SIG-M5 (cell line): ENCODE results near the gene KLF6.
"Not testable (repeated sequence)": the region's sequence is repeated elsewhere in the genome, so short reads cannot be mapped to it uniquely, and the experiment has no call there.

Experiments used
- DNase-seq: peaks from one replicate; lab custom pipeline; 2025; lab: John Stamatoyannopoulos, UW

KLF6 gene

DNA sequence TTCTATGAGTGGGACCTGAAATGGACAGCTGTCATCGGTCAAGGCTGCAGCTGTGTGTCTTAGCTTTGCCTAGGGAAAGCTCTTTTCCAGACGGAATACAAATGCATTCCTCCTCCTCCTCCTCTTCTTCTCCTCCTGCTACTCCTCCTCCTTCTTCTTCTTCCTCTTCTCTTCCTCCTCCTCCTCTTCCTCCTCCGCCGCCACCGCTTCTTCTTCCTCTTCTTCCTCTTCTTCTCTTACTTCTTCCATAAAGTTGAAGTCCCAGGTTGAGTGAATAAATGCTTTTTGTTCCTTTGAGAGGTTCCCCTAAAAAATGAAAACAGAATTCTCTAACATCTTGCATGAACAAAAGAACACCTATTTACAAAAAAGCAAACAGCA is 28.7 kb downstream of the KLF6 start:
- no peak for DNase-seq

DNA sequence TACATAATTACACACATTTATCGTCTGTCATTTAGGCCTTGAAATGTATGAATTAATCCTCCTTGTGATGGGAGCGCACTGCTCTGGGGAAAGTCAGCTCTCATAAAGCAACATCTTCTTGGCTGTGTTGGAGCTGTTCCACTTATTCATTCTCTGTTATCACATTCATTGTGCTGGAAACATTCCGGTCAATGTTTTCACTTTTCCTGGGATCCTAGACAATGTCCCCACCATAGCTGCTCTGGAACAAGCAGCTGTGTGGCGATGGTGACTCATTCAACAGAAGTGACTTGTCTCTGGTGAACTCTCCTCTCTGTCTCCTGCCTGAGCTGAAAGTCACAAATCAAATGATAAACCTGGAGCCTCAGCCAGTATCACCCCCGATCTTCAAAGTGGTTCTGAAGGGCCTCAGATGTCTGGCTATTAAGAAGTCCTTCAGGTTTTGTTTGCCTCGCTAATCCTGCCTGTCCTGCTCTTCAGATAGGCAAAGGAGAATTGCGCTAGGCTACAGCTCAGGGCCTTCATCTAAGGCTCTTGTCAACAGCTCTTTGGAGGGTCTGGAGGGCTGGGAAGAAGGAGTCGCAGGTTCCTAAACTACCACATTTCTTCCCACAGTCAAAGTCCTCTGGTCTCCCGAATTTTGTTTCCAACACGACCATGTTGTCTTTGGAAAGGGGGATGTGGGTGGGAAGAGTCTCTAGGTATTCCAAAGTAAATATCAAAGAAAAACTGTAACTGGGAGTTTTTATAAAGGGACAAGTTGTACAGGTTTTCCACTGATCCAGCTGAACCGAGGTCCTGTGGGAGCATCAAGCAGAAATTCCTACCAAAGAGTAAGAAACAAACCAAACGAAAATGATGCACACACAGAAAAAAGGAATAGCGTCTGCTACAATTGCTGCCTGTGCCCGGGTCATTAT is 29.3 kb downstream of the KLF6 start:
- no peak for DNase-seq

DNA sequence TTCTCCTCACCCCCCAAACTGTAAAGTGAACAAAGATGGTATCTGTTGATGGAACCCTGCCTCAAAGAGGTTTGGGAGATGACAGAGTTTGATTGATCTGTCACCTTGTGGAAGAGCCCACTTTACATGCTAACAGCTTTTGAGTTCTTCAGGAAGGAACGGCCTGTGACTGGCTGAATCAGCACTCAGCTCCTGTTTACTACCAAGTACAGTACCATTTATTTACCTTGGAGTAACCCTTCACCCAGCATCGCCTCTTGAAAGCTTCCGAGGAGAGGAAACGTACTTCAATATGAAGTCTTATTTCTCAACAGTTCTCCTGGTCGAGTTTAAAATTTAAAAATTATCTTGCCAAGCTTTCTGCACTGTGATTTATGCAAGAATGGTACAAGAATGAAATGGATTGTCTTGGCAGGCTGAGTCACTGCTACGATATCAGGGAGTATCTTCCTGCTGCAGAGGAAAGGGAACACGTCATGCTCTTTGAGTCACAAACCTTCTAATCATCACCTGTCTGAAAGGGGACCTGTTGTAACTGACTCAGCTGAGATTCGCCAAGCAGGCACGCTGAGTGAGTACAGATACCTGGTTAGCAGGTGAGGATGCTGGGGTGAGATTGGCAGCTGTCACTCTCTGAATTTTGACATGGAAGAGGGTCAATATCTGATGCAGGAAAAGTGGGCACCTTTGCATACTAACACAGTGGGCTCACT is 30.1 kb downstream of the KLF6 start:
- no peak for DNase-seq

DNA sequence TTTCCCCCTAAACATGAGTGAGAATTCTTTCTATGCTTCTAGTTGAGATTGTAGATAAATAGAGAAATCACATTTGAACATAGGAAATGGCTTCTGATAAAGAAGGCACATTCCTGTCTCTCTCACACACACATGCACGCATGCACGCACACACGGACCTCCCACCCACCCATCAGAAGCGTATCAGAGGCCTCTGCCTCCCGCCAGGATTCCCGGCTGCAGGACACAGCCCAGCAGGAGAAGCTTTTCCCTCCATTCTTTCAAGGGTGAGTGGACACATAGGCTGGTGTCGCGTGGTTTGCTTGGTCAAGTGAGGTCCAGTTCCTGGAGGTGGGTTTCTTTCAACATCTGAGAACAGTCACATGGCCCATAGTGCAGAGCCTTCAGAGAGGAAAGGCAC is 34.2 kb downstream of the KLF6 start:
- DNase-seq = no peak

DNA sequence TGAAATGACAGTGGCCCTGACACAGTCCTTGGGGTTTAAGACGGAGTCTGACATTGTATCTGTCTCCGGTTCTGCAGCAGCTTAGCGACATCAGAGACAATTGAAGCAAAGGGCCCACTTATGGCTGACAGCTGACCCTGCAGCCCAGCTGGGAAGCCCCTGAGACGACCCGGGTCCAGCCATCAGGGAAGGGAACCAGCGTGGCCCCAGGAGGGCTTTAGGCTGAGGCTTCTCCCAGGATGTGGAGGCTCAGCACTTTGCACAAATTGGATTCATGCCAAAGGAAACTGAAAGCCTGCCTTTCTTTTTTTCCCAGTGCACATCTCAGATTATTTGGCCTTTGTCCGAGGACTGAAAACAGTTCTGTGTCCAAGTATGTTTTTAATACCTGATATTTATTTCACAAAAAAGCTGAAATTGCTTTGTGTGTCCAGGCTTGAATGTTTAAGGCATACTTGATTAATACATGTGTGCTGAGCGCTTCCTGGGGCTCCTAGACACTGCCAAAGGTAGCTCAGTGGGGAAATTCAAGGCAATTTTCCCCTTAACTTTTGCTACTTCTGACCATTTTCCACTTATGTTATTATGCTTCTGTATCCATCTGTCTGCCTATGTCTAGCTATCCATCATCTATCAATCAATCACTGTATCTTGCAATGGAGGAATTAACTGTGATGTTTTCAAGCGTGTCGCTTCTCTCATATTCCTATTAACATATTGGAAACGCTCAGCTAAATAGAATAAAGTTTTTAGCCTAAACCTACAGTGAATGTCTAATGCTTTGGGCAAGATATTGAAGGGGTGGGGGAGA is 34.8 kb downstream of the KLF6 start:
- DNase-seq = no peak

DNA sequence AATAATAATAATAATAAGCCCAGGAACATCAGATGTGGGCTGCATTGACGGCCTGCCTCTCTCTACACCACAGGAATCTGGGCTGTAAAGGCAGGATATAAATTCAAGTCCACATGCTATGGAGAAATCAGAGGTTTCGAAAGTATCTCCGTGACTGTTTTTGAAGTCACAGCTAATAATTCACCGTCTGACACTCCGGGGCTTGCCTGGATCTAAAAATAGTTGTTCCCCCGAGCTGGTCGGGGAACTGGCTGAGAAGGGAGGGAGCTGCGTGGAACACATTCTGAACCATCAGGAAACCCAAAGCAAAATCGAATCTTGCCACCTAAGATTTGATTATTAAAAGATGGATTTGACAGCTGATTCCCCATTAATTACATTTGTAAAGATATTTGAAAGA is 35.4 kb downstream of the KLF6 start:
- DNase-seq = no peak

DNA sequence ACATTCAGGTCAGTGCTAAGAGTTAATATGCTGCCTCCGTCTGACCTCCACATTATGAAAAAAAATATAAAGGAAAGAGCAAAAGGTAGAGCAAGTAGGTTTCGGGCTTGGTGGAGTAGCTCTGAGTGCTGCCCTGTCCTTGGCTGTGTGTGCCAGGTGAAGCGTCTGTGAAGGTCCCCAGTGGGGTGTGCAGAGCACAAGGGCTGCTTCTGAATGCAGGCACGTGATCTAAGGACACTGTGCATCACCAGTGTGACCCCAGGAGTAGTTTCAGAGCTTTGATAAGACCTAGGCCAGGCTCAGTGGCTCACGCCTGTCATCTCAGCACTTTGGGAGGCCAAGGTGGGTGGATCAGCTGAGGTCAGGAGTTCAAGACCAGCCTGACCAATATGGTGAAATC is 36.0 kb downstream of the KLF6 start:
- DNase-seq = no peak

DNA sequence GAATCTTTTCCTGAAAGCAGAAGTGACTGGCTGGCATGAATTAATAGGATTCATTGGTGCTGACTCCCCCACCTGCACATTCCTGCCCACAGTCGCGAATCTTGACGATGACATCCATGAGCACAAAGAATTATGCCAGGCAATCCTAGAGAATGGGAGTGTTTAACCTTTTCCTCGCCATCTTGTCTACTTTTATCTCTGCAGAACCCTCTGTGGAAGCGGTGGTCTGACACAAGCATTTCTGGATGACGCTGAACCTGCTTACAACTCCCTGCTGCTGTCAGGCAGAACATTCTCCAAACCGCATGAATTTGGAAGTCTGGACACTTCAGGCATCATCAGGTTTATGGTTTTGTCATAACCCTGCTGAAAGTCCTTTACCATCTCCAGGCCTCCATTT is 36.5 kb downstream of the KLF6 start:
- DNase-seq = no peak

DNA sequence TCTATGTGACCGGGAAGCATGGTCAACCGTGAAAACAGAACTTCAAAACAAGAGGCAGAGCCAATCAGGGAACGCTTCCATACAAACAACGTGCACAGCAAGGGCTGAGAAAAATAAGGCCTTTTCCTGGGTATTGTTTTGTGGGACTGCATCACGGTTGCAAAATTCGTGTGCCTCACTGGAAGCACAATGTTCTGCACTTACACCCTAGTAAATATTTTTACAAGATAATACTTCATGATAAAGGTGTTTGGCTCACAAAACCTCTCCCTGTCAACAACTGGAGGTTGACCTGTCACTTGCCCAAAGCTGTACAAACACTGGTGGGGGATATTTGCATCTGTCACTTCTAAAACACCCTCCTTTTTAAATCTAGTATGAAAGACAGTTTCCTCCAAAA is 37.0 kb downstream of the KLF6 start:
- DNase-seq = no peak

DNA sequence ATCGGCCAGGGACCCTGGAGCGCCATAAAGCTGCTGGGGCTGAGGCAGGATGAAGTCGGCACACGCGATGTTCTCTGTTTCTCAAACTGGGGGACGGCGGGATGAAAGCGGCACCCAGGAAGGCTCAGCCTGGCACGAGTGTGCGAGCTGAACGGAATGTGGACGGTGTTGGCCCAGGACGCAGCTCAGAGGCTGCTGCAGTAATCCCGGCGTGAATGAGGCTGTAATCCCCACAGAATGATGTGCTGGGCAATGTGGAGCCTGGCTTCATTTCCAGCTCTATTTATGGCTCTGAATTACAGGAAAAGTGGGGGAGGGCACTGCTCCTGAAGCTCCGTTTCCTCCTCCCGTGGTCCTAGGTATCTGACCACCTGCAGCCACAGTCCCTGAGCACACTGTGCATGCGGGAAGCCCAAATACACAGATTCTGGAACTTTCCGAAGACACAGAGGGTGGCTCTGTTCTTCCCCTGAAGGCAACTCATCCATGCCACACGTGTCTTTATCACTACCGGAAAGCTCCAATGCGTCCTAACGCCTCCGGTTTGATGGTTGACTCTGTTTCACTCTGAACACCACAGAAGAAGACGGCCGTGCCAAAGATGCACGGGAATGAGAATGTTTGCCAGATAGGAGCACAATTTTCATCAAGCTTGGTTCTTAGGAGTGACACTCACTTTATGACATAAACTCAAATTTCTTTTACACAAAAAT is 37.6 kb downstream of the KLF6 start:
- no peak for DNase-seq

DNA sequence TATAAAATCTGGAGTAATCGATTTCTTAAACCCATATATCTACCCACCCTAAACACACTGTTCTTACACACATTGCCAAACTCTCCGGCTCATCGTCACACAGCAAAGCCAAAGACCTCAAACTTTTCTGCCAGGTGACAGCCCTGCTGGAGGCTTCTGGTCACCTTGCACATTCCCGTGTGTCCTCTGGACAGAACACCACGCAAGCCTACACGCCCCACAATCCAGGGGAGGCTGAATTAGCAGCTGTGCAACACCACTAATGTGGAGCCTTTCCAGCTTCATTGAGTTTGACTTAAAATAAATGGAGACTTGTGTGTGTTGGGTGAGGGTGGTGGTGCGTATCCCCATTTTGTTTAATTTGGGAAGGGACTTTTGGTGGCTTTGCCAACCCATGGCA is 38.4 kb downstream of the KLF6 start:
- DNase-seq = no peak

DNA sequence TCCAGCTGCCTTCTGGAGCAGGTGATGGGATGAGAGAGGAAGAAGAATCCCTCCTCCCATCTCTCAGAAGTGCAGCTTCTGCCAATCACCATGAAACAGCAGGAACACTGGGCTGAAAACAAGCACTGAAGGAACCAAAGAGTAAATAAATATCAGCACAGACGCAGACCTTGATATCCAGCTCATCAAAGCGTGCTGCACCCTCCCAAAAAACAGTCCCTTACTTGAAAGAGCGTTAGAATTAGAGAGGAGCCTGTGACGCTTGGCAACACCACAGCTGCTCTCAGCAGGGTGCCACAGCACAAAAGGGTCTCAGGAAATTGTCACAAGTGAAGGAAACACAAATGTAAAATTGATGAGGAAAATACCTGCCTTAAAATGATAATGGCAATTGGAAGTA is 39.5 kb downstream of the KLF6 start:
- DNase-seq = no peak

DNA sequence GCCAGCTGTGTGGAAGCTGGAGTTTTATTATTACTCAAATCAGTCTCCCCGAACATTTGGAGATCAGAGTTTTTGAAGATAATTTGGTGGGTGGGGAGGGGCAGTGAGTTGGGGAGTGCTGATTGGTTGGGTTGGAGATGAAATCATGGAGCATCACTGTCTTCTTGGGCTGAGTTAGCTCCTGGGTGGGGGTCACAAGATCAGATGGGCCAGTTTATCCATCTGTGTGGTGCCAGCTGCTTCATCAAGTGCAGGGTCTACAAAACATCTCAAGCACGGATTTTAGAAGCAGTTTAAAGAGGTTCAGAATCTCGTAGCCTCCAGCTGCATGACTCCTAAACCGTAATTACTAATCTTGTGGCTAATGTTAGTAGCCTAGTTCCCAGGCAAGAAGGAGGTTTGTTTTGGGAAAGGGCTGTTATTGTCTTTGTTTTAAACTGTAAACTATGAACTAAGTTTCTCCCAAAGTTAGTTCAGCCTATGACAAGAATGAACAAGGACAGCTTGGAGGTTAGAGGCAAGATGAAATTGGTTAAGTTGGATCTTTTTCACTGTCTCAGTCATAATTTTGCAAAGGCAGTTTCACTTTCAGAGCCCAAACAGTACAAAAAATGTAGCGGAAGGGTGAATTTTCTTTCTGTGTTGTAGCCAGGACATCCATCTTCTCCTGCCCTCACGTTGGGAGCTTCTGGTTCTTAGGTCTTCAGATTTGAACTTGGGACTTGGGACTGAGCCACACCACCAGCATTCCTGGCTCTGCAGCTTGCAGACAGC is 43.1 kb downstream of the KLF6 start:
- DNase-seq = no peak

DNA sequence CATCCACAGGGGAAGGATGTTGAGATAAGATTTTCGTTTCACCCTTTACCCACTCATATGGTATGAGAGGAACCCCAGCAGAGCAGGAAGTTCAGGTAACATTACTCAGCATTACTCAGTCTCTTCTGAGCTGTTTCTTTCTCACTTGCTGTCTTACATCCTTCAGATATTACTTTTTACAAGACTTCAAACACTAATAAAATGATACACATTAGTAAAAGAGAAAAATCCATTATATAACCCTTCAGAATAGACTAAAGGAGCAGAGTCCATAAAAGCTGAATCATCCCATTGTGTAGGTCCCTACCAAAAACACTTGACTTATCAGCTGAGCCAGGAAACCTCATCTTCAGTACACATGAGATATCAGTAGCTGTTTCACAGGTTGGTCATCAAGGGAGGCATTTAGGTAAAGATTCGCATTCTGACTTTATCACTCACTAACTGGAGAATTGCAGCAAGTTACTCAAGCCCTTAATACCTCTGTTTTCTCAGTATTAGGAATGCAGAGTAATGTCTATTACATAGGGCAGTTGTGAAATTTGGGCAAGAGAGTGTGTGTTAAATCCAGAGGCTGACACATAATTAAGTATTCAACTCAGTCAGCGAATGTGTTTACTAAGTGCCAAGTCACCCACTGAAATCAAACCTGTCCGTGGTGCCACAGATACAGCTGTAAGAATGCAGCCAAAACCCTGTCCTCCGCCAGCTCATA is 44.7 kb downstream of the KLF6 start:
- DNase-seq = no peak

DNA sequence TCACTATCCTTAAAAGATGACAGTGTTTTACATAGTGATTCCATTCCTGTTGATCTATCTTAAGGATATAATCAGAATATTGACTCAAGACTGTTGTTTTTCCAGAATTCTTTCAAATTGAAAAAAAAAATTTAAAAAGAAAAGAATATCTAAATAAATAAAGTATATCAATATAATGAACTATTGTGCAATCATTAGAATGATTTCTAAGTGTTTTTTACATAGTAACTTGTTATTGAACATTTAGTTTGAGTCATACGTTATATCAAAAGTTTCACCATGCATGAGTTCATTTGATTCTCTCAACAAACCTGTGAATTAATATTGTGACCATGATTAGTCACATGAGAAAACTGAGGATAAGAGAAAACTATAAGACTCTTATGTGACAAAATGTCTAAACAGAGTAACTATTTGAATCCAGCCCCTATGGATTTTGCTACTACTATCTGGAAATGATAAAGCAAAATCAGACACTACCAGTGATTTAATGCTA is 46.1 kb downstream of the KLF6 start:
- no peak for DNase-seq

DNA sequence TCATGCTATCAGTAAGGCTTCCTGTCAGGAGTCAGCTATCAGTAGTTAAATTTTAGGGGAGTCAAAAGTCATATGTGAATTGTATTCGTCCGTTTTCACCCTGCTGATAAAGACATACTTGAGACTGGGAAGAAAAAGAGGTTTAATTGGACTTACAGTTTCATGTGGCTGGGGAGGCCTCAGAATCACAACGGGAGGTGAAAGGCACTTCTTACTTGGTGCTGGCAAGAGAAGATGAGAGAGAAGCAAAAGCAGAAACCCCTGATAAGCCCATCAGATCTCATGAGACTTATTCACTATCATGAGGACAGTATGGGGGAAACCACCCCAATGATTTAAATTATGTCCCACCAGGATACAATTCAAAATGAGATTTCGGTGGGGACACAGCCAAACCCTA is 47.1 kb downstream of the KLF6 start:
- DNase-seq = no peak

DNA sequence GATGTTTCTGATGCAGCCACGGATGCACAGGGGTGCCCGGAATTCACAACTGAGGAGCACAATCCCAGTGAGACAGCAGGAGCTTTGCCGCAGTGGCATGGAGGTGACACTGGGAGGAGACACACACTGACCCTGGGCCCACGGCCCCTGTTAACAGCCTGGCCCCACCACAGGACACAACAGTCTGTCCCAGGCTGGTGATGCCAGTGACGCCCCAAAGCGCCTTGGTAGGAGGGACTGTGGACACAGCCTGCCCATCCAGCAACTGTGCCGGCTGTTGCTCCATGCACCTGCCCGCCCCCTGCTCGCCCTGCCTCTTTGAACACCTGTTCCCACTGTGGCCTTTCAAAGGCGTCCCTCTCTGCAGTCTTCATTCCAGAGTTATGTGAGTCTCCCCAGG is 49.8 kb downstream of the KLF6 start:
- no peak for DNase-seq

DNA sequence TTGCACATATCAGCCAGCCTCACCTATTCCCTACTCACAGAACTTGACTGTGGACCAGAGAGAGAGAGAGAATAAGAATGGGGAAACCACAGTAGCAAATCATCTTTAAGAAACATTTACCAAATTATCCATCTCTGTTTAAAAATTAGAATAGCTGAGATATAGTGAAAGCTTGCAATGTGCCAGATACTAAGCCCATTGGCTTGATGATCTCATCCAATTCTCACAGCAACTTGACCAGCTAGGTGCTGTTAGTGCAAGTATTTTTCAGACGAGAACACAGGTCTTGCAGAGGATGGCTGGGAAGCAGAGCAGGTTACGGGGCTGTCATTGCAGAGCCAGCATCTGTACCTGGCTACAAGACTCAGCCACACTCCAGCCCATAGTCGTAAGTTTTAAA is 50.9 kb downstream of the KLF6 start:
- DNase-seq = no peak

DNA sequence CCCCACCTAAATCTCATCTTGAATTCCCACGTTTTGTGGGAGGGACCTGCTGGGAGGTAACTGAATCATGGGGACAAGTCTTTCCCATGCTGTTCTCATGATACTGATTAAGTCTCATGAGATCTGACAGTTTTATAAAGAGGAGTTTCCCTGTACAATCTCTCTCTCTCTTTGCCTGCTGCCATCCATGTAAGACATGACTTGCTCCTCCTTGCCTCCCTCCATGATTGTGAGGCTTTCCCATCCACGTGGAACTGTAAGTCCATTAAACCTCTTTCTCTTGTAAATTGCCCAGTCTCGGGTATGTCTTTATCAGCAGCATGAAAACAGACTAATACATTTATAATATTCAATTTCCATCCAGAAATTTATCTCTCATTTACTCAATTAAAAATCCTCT is 52.8 kb downstream of the KLF6 start:
- DNase-seq = not testable (repeated sequence)

DNA sequence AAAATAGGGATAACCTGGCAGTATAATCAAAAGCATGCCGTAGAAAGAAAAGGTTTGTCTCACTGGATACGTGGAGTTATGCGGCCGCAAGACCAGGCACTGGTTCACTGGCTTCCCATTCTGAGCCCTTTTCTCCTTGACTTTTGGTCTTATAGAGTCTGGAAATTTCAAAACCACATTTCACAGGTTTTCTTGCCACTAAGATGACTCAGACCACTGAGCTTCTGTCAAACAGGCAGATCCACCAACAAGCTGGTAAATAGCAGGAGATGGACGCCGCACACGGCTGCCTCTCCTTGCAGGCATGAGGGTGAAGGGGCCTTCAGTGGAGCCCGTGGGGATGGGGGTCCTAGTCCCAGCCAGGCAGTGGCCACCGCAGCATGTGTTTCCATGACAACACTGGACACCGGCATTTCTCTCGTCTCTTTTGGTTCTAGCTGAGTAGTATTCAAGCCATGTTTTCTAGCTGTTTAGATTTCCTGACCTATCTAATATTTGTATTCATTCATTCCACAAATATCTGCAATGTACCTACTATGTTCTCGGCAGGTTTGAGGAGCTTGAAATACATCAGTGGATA is 55.5 kb downstream of the KLF6 start:
- DNase-seq = no peak
